H9 (cell line): ENCODE data around the gene RASL10A. TPM values are rescaled to one million over a fixed set of nuclear protein-coding genes. Genes with fewer than 3 reads are reported as not detected.

Experiments used
- DNase-seq: peaks from one replicate; pipeline ENCODE4 v3.0.0-alpha.2; 2017
- H2AFZ ChIP-seq: one replicate; pipeline ENCODE4 v1.6.1; 2013; ENCODE audit warnings: mild to moderate bottlenecking, low read length, control low read depth, moderate library complexity
- H2AK5ac ChIP-seq: 2 replicates; pipeline ENCODE4 v1.6.1; 2013; ENCODE audit warnings: low read length, control low read depth, mixed read lengths; ENCODE audit not compliant: insufficient read length
- H2BK120ac ChIP-seq: one replicate; pipeline ENCODE4 v1.6.1; 2013; ENCODE audit warnings: low read depth, mild to moderate bottlenecking, low read length, control low read depth, inconsistent platforms; ENCODE audit not compliant: poor library complexity, severe bottlenecking
- H2BK12ac ChIP-seq: 2 replicates; pipeline ENCODE4 v1.6.1; 2013; ENCODE audit warnings: low read length, control low read depth, mixed read lengths, low read depth; ENCODE audit not compliant: insufficient read length
- H2BK15ac ChIP-seq: 2 replicates; pipeline ENCODE4 v1.6.1; 2013; ENCODE audit warnings: low read depth, low read length, control low read depth
- H2BK20ac ChIP-seq: one replicate; pipeline ENCODE4 v1.6.1; 2013; ENCODE audit warnings: low read depth, mild to moderate bottlenecking, low read length, control low read depth, inconsistent platforms; ENCODE audit not compliant: poor library complexity, severe bottlenecking
- H2BK5ac ChIP-seq: 2 replicates; pipeline ENCODE4 v1.6.1; 2013; ENCODE audit warnings: low read length, control low read depth, mixed read lengths; ENCODE audit not compliant: insufficient read length
- H3K14ac ChIP-seq: 2 replicates; pipeline ENCODE4 v1.6.1; 2013; ENCODE audit warnings: low read length, control low read depth; ENCODE audit not compliant: insufficient read depth
- H3K18ac ChIP-seq: 2 replicates; pipeline ENCODE4 v1.6.1; 2013; ENCODE audit warnings: low read depth, mild to moderate bottlenecking, mixed read lengths, low read length, control low read depth; ENCODE audit not compliant: insufficient read length
- H3K23ac ChIP-seq: 2 replicates; pipeline ENCODE4 v1.6.1; 2013; ENCODE audit warnings: low read length, control low read depth, mixed read lengths, low read depth; ENCODE audit not compliant: insufficient read length
- H3K23me2 ChIP-seq: 2 replicates; pipeline ENCODE4 v1.6.1; 2013; ENCODE audit warnings: low read depth, mild to moderate bottlenecking, mixed read lengths, low read length, control low read depth; ENCODE audit not compliant: insufficient read length, poor library complexity, severe bottlenecking
- H3K27ac ChIP-seq: 2 replicates; pipeline ENCODE4 v1.5.1; 2013; ENCODE audit warnings: low read length, control low read depth, mixed read lengths, low read depth; ENCODE audit not compliant: insufficient read length
- H3K27me3 ChIP-seq: 2 replicates; pipeline ENCODE4 v1.6.1; 2013; ENCODE audit warnings: low read length, control low read depth, inconsistent platforms; ENCODE audit not compliant: insufficient read depth
- H3K4ac ChIP-seq: 2 replicates; pipeline ENCODE4 v1.6.1; 2013; ENCODE audit warnings: low read depth, mild to moderate bottlenecking, control low read depth, inconsistent platforms, low read length, moderate library complexity
- H3K4me1 ChIP-seq: 2 replicates; pipeline ENCODE4 v1.6.1; 2013; ENCODE audit warnings: low read length, control low read depth, inconsistent platforms; ENCODE audit not compliant: insufficient read depth
- H3K4me2 ChIP-seq: 2 replicates; pipeline ENCODE4 v1.6.1; 2013; ENCODE audit warnings: low read length, control low read depth, mixed read lengths; ENCODE audit not compliant: insufficient read length, insufficient read depth
- H3K56ac ChIP-seq: 2 replicates; pipeline ENCODE4 v1.6.1; 2013; ENCODE audit warnings: low read depth, mild to moderate bottlenecking, mixed read lengths, low read length, control low read depth; ENCODE audit not compliant: insufficient read length
- H3K79me1 ChIP-seq: 2 replicates; pipeline ENCODE4 v1.6.1; 2013; ENCODE audit warnings: low read depth, mild to moderate bottlenecking, moderate library complexity, low read length, control low read depth, inconsistent platforms; ENCODE audit not compliant: insufficient read depth, poor library complexity, severe bottlenecking
- H3K79me2 ChIP-seq: 2 replicates; pipeline ENCODE4 v1.6.1; 2013; ENCODE audit warnings: low read length, control low read depth, inconsistent platforms; ENCODE audit not compliant: insufficient read depth
- H3K9ac ChIP-seq: 2 replicates; pipeline ENCODE4 v1.6.1; 2013; ENCODE audit warnings: low read length, control low read depth, mixed read lengths; ENCODE audit not compliant: insufficient read length; ENCODE audit errors: extremely low read depth
- H3K9me3 ChIP-seq: one replicate; pipeline ENCODE4 v1.6.1; 2013; ENCODE audit warnings: low read depth, low read length, inconsistent platforms; ENCODE audit not compliant: control insufficient read depth
- H3T11ph ChIP-seq: one replicate; pipeline ENCODE4 v1.6.1; 2013; ENCODE audit warnings: mild to moderate bottlenecking, low read length, control low read depth, inconsistent platforms
- H4K20me1 ChIP-seq: one replicate; pipeline ENCODE4 v1.6.1; 2013; ENCODE audit not compliant: control insufficient read depth, insufficient read length, insufficient read depth
- H4K5ac ChIP-seq: 2 replicates; pipeline ENCODE4 v1.6.1; 2013; ENCODE audit warnings: low read depth, mild to moderate bottlenecking, mixed read lengths, low read length, control low read depth; ENCODE audit not compliant: insufficient read length
- H4K8ac ChIP-seq: replicated peaks from 2 replicates; pipeline ENCODE4 v1.6.1; 2013; ENCODE audit warnings: low read length, control low read depth, mixed read lengths, low read depth; ENCODE audit not compliant: insufficient read length
- H4K91ac ChIP-seq: 2 replicates; pipeline ENCODE4 v1.6.1; 2013; ENCODE audit warnings: low read depth, mild to moderate bottlenecking, moderate library complexity, mixed read lengths, low read length, control low read depth; ENCODE audit not compliant: insufficient read length
- H3K27ac Mint-ChIP-seq, 3 experiments: 2 replicates in 2 of 3; 3 replicates in 1 of 3; pipeline ENCODE4 v1.8.0; 2020 to 2021; ENCODE audit warnings: mixed read lengths in 3 of 3, mild to moderate bottlenecking in 1 of 3, moderate library complexity in 1 of 3
- H3K27me3 Mint-ChIP-seq: 2 replicates; pipeline ENCODE4 v1.8.0; 2021; ENCODE audit warnings: low read depth, mild to moderate bottlenecking, moderate library complexity, mixed read lengths
- H3K36me3 Mint-ChIP-seq, 3 experiments: 2 replicates in 2 of 3; 3 replicates in 1 of 3; pipeline ENCODE4 v1.8.0; 2020 to 2021; ENCODE audit warnings: low read depth in 3 of 3, mixed read lengths in 3 of 3; ENCODE audit not compliant: insufficient read depth in 1 of 3
- H3K4me1 Mint-ChIP-seq, 2 experiments: 2 replicates each; pipeline ENCODE4 v1.8.0; 2020; ENCODE audit warnings: mixed read lengths in 2 of 2
- H3K4me3 Mint-ChIP-seq, 2 experiments: 2 replicates in 1 of 2; 3 replicates in 1 of 2; pipeline ENCODE4 v1.8.0; 2020 to 2021; ENCODE audit warnings: mild to moderate bottlenecking in 2 of 2, mixed read lengths in 2 of 2, moderate library complexity in 1 of 2
- H3K9me3 Mint-ChIP-seq, 2 experiments: 2 replicates in 1 of 2; 3 replicates in 1 of 2; pipeline ENCODE4 v1.8.0; 2020; ENCODE audit warnings: mild to moderate bottlenecking in 2 of 2, mixed read lengths in 2 of 2, moderate library complexity in 1 of 2
- CTCF ChIP-seq: fragments of 200-600 bp; sonication (generic); conservative IDR thresholded peaks from 3 replicates; pipeline ENCODE4 v1.8.0; 2021; ENCODE audit warnings: antibody characterized with exemption, mild to moderate bottlenecking
- WGBS: extraction: QIAGEN DNeasy Blood & Tissue Kit; methylation state at CpG from one replicate; pipeline ENCODE4 v1.1.7; 2013; ENCODE audit warnings: missing lambda C conversion rate, low lambda C conversion rate, mixed read lengths; ENCODE audit not compliant: insufficient read length; ENCODE audit errors: extremely low coverage; 5-methylcytosine and 5-hydroxymethylcytosine counted together
- total RNA-seq: library from RNA; stranded (reverse); gene quantifications from 2 replicates; pipeline ENCODE4 v1.2.1, GENCODE V29; 2021

The RASL10A gene
- total RNA-seq, 1 experiment from 2014 or later = 0.90 TPM

- H3K4me1 Mint-ChIP-seq = peaks cover 2 to 3% of the 10 kb centered on the region in 2 experiments; a peak in 2 of 4 replicates
- H3K27me3 Mint-ChIP-seq = no peaks in the 10 kb centered on the region
- no peak overlapping the region for H3K4me2 ChIP-seq
- no peaks in the 10 kb centered on the region for H3K79me1 ChIP-seq
- H2AK5ac ChIP-seq = no peak overlapping the region
- H3K36me3 Mint-ChIP-seq = peaks cover 4 to 42% (median 30%) of the 10 kb centered on the region in 3 experiments
- H2BK12ac ChIP-seq = no peak overlapping the region
- no peak overlapping the region for H2BK5ac ChIP-seq
- no peak overlapping the region for H4K91ac ChIP-seq
- no CpG with 5 or more reads among the region's 9 CpGs for WGBS
- H3K23ac ChIP-seq = no peak overlapping the region
- H4K20me1 ChIP-seq = peaks cover 3% of the 10 kb centered on the region
- H3K4me3 Mint-ChIP-seq = no peak overlapping the region
- H3K79me2 ChIP-seq = no peaks in the 10 kb centered on the region
- no peaks in the 10 kb centered on the region for H3K23me2 ChIP-seq
- no peaks in the 10 kb centered on the region for H3K4me1 ChIP-seq
- no peak overlapping the region for H3K18ac ChIP-seq
- no peak overlapping the region for H2BK15ac ChIP-seq
- H2BK120ac ChIP-seq = no peak overlapping the region
- H3K9me3 ChIP-seq = no peaks in the 10 kb centered on the region
- no peak overlapping the region for H2BK20ac ChIP-seq
- H3K56ac ChIP-seq = no peak overlapping the region
- no peaks in the 10 kb centered on the region for H3K9me3 Mint-ChIP-seq
- peak overlapping the region in 2 of 3 experiments; percentile 63 to 82; a peak in 2 of 7 replicates for H3K27ac Mint-ChIP-seq
- no peak overlapping the region for H3T11ph ChIP-seq
- peak; percentile 47 for DNase-seq
- H3K14ac ChIP-seq = no peak overlapping the region; the same call in 1 of the 2 replicates
- no peak overlapping the region for H4K8ac ChIP-seq
- no peak overlapping the region for H3K4ac ChIP-seq
- no peak overlapping the region for H2AFZ ChIP-seq
- no peak overlapping the region for H3K9ac ChIP-seq
- no peak overlapping the region for H3K27ac ChIP-seq
- no peak overlapping the region for H4K5ac ChIP-seq
- no peaks in the 10 kb centered on the region for H3K27me3 ChIP-seq
- TF ChIP-seq CTCF = no peak
Observed at GRCh38 chr22:29330753-29331152, 15.3 kb upstream of the RASL10A start.
